HEK293 (cell line): ENCODE data around the gene KLF16.

Source experiments
- CTCF ChIP-seq: fragments of 450-650 bp; formaldehyde crosslinking; IDR thresholded peaks from 2 replicates; pipeline ENCODE4 v1.5.1; 2016; ENCODE audit warnings: missing biosample characterization, missing genetic modification characterization
- ZBTB17 ChIP-seq: fragments of 450-650 bp; formaldehyde crosslinking; IDR thresholded peaks from 2 replicates; pipeline ENCODE4 v1.5.1; 2016; ENCODE audit warnings: missing biosample characterization, missing genetic modification characterization
- ZNF112 ChIP-seq: fragments of 450-650 bp; formaldehyde crosslinking; IDR thresholded peaks from 2 replicates; pipeline ENCODE4 v1.5.0; 2017; ENCODE audit warnings: missing biosample characterization, missing genetic modification characterization

GRCh38 chr19:1889907-1890306 is 26.5 kb upstream of the KLF16 start:
- TF ChIP-seq CTCF (tag by site-specific recombination), result no peak
- TF ChIP-seq ZBTB17, result no peak
- no peak for TF ChIP-seq ZNF112 (tag by site-specific recombination)
